HCT116 (cell line): ENCODE results near the gene SNN. TPM values are rescaled to one million over a fixed set of nuclear protein-coding genes. Genes with fewer than 3 reads are reported as not detected.

Experiments
- ATAC-seq: fragments of 200-7000 bp; cut with Tn5 transposase; 2 replicates; pipeline ENCODE4 v1.9.1; 2020; ENCODE audit warnings: mild to moderate bottlenecking, moderate library complexity
- BruUV-seq: library from RNA; stranded (reverse); fragments of 400-500 nt; replicated peaks from 2 replicates; lab custom pipeline; 2021; lab: Mats Ljungman, UMichigan
- CTCF ChIA-PET: fragments of 300-600 bp; sonication (Branson Sonifier 250); formaldehyde crosslinking; loops from one replicate; lab custom pipeline; 2021; ENCODE audit warnings: antibody characterized with exemption; lab: Charles Lee
- POLR2A ChIA-PET: fragments of 300-600, 350-600 bp; sonication (Branson Sonifier 250); formaldehyde crosslinking; loops from one replicate; lab custom pipeline; 2021; ENCODE audit warnings: antibody characterized with exemption; lab: Charles Lee
- RAD21 ChIA-PET, 2 experiments: fragments of 300-600 bp; sonication (Branson Sonifier 250); formaldehyde crosslinking; loops; one replicate each; lab custom pipeline; 2023; ENCODE audit warnings: low total read pairs in 2 of 2; ENCODE audit not compliant: uncharacterized antibody in 2 of 2, unreplicated experiment in 2 of 2, low non-redundant PET in 1 of 2; lab: Charles Lee
- DNase-seq: peaks from one replicate; pipeline ENCODE4 v3.0.0-alpha.2; 2010; ENCODE audit warnings: low read depth, low spot score
- H2AFZ ChIP-seq: fragments of 200-600 bp; shearing (Covaris generic), sonication (generic); 2 replicates; pipeline ENCODE4 v1.6.1; 2017; ENCODE audit warnings: low read depth, mixed run types, mixed read lengths, antibody characterized with exemption, low read length; ENCODE audit not compliant: poor library complexity, severe bottlenecking
- H3K27ac ChIP-seq: 2 replicates; pipeline ENCODE4 v1.5.1; 2012; ENCODE audit warnings: low read depth, low read length
- H3K27me3 ChIP-seq: fragments of 200-600 bp; sonication (generic); 2 replicates; pipeline ENCODE4 v1.6.1; 2016; ENCODE audit warnings: mixed run types, low read length, mixed read lengths; ENCODE audit not compliant: insufficient read depth
- H3K36me3 ChIP-seq, 2 experiments: fragments of 200-500 bp in 1 of 2; fragments of 200-600 bp in 1 of 2; sonication (Bioruptor generic) in 1 of 2; sonication (generic) in 1 of 2; 2 replicates each; pipeline versions ENCODE4 v1.5.1 to v1.6.1; 2014 to 2016; ENCODE audit warnings: low read length in 2 of 2, inconsistent platforms in 1 of 2, mixed read lengths in 1 of 2, mixed run types in 1 of 2; ENCODE audit not compliant: insufficient read depth in 2 of 2, control insufficient read depth in 1 of 2
- H3K4me1 ChIP-seq, 2 experiments: fragments of 200-600 bp in 1 of 2; sonication (generic) in 1 of 2; 2 replicates each; pipeline versions ENCODE4 v1.5.1 to v1.6.1; 2012 to 2017; ENCODE audit warnings: low read length in 2 of 2, inconsistent platforms in 1 of 2, mild to moderate bottlenecking in 1 of 2, mixed read lengths in 1 of 2, mixed run types in 1 of 2, moderate library complexity in 1 of 2; ENCODE audit not compliant: insufficient read depth in 2 of 2, control insufficient read depth in 1 of 2
- H3K4me2 ChIP-seq: fragments of 200-600 bp; sonication (generic); 2 replicates; pipeline ENCODE4 v1.6.1; 2017; ENCODE audit warnings: mixed run types, low read length, mixed read lengths
- H3K4me3 ChIP-seq, 2 experiments: fragments of 200-600 bp in 1 of 2; sonication (generic) in 1 of 2; replicated peaks in 1 of 2; 2 replicates each; pipeline ENCODE4 v1.5.1; 2011 to 2016; ENCODE audit warnings: low read length in 2 of 2, control low read depth in 1 of 2, low read depth in 1 of 2, mild to moderate bottlenecking in 1 of 2, mixed read lengths in 1 of 2, mixed run types in 1 of 2
- H3K79me2 ChIP-seq: fragments of 200-600 bp; sonication (generic); 2 replicates; pipeline ENCODE4 v1.6.1; 2017; ENCODE audit warnings: mild to moderate bottlenecking, mixed run types, low read length, moderate library complexity, mixed read lengths; ENCODE audit not compliant: insufficient read depth
- H3K9ac ChIP-seq: fragments of 200-600 bp; sonication (generic); 2 replicates; pipeline ENCODE4 v1.6.1; 2016; ENCODE audit warnings: low read length, mixed read lengths
- H3K9me2 ChIP-seq: fragments of 200-600 bp; sonication (generic), shearing (Covaris generic); 2 replicates; pipeline ENCODE4 v1.6.1; 2017; ENCODE audit warnings: mixed run types, mild to moderate bottlenecking, moderate library complexity; ENCODE audit not compliant: insufficient read depth
- H3K9me3 ChIP-seq, 2 experiments: fragments of 200-500 bp in 1 of 2; fragments of 200-600 bp in 1 of 2; sonication (Bioruptor generic) in 1 of 2; sonication (generic) in 1 of 2; 2 replicates each; pipeline ENCODE4 v1.6.1; 2014 to 2017; ENCODE audit warnings: low read length in 2 of 2, mixed read lengths in 2 of 2, inconsistent platforms in 1 of 2, low read depth in 1 of 2, mild to moderate bottlenecking in 1 of 2, mixed run types in 1 of 2, moderate library complexity in 1 of 2; ENCODE audit not compliant: control insufficient read depth in 1 of 2, insufficient read depth in 1 of 2
- H4K20me1 ChIP-seq: fragments of 200-600 bp; sonication (generic), shearing (Covaris generic); 2 replicates; pipeline ENCODE4 v1.6.1; 2017; ENCODE audit warnings: mixed run types, mild to moderate bottlenecking, moderate library complexity; ENCODE audit not compliant: insufficient read depth
- ATF3 ChIP-seq: IDR thresholded peaks from 2 replicates; pipeline ENCODE4 v1.6.1; 2012
- CTCF ChIP-seq, 3 experiments: fragments of 200-600 bp in 1 of 3; sonication (generic) in 1 of 3; IDR thresholded peaks in 2 of 3; conservative IDR thresholded peaks in 1 of 3; 2 replicates each; pipeline ENCODE4 v1.5.1; 2012 to 2017; ENCODE audit warnings: low read depth in 2 of 3, low read length in 2 of 3, antibody characterized with exemption in 1 of 3, borderline replicate concordance in 1 of 3, control low read depth in 1 of 3, mild to moderate bottlenecking in 1 of 3, mixed read lengths in 1 of 3, mixed run types in 1 of 3, moderate library complexity in 1 of 3; ENCODE audit not compliant: insufficient read depth in 1 of 3
- ELF1 ChIP-seq: IDR thresholded peaks from 2 replicates; pipeline ENCODE4 v1.6.1; 2012; ENCODE audit warnings: low read depth, borderline replicate concordance
- EZH2 ChIP-seq: fragments of 200-600 bp; sonication (generic); IDR thresholded peaks from 2 replicates; pipeline ENCODE4 v1.6.1; 2017; ENCODE audit warnings: antibody characterized with exemption, mixed run types
- EZH2phosphoT487 ChIP-seq: fragments of 200-600 bp; IDR thresholded peaks from 2 replicates; pipeline ENCODE4 v1.6.1; 2018; ENCODE audit warnings: antibody characterized with exemption, borderline replicate concordance
- POLR2A ChIP-seq: IDR thresholded peaks from 2 replicates; pipeline ENCODE4 v1.7.0; 2011; ENCODE audit warnings: borderline replicate concordance; ENCODE audit not compliant: insufficient read depth, insufficient read length; ENCODE audit errors: extremely low read depth
- POLR2AphosphoS5 ChIP-seq: IDR thresholded peaks from 2 replicates; pipeline ENCODE4 v1.6.1; 2011; ENCODE audit warnings: mild to moderate bottlenecking, low read depth, low read length, moderate library complexity
- RAD21 ChIP-seq: IDR thresholded peaks from 2 replicates; pipeline ENCODE4 v1.6.1; 2012; ENCODE audit warnings: low read depth, mild to moderate bottlenecking
- ZBTB33 ChIP-seq: IDR thresholded peaks from 2 replicates; pipeline ENCODE4 v1.6.1; 2011; ENCODE audit warnings: mild to moderate bottlenecking, low read length, moderate library complexity; ENCODE audit not compliant: insufficient replicate concordance; ENCODE audit errors: extremely low read depth
- ZNF274 ChIP-seq: fragments of 200-500 bp; sonication (Bioruptor generic); IDR thresholded peaks from 2 replicates; pipeline ENCODE4 v1.6.1; 2014; ENCODE audit warnings: mild to moderate bottlenecking, low read depth, low read length, inconsistent platforms
- intact Hi-C: fragments of 100-400 bp; cut with micrococcal nuclease; formaldehyde crosslinking; loops from 2 replicates; pipeline ENCODE4 v1.10.0; 2022
- total RNA-seq: library from RNA; stranded (reverse); gene quantifications from one replicate; pipeline ENCODE4 v1.2.1, GENCODE V29; 2021; ENCODE audit not compliant: unreplicated experiment

The SNN gene
- total RNA-seq, 1 experiment from 2014 or later = 12.2 TPM

GRCh38 chr16:11712122-11712521 is 43.9 kb downstream of the SNN start:
- intact Hi-C loops = loop anchor here (10.0 kb wide), 1 partner anchor 747 kb away; no protein-coding TSS in a partner anchor
- ChIA-PET POLR2A (no interaction called here), CTCF (interaction anchor here (0.6 kb wide), 1 partner anchor 12 kb away, joined by 3 read pairs; no protein-coding TSS in a partner anchor), RAD21 (no interaction called here)
- Histone ChIP-seq H3K9ac (no peak overlapping the region), H3K4me1 (no peaks in the 10 kb centered on the region), H3K27ac (no peak overlapping the region), H3K4me3 (no peak overlapping the region), H3K4me2 (no peak overlapping the region), H3K27me3 (no peaks in the 10 kb centered on the region), H2AFZ (no peak overlapping the region), H3K9me2 (no peaks in the 10 kb centered on the region), H3K9me3 (no peaks in the 10 kb centered on the region), H4K20me1 (no peaks in the 10 kb centered on the region), H3K36me3 (peaks cover 0 to 2% of the 10 kb centered on the region in 2 experiments; a peak in 1 of 4 replicates), H3K79me2 (peaks cover 10% of the 10 kb centered on the region)
- no peak for DNase-seq
- TF ChIP-seq POLR2A (no peak), EZH2phosphoT487 (no peak), POLR2AphosphoS5 (no peak), ZNF274 (no peak), EZH2 (no peak), CTCF (IDR thresholded peaks at IDR 0.05 in 2 of 3, conservative IDR thresholded peaks at IDR 0.05 in 1 of 3; ENCODE audit: borderline replicate concordance in 1 of 3, insufficient read depth in 1 of 3, low read depth in 2 of 3, low read length in 2 of 3) (no peak), ZBTB33 (no peak), ELF1 (no peak), ATF3 (no peak), RAD21 (no peak)
- no peak for ATAC-seq
- no TSS peak for BruUV-seq
